ENCODE results near the gene ADGRV1. TPM values are rescaled to one million over a fixed set of nuclear protein-coding genes. Genes with fewer than 3 reads are reported as not detected.

Gene ADGRV1
- total and polyA plus RNA-seq, 9 of the 15 experiments (the other 6 are each of a cell fraction or from before 2014, with no cell fraction given) = 21.7 to 156 (median 58.2) TPM

DNA sequence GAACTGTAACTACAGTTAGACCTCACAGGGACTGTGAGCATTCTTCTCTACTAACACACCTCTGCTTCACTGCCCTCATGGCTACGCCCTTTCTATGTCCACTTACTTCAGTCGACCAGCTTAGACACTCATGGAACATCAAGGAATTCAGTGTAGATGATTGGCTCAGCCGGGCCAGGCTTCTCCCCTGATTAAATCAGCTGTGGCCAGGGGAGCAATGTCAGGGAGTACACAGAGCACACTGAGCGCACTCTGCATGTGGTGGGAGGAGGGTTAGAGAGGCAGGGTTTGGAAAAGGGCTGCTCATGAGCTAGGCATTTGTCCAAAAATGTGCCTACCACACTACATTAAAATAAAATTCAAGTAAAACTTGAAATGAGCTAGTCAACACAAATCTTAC is 424.0 kb downstream of the ADGRV1 start (continued):
- TF ChIP-seq, protein P1, sequence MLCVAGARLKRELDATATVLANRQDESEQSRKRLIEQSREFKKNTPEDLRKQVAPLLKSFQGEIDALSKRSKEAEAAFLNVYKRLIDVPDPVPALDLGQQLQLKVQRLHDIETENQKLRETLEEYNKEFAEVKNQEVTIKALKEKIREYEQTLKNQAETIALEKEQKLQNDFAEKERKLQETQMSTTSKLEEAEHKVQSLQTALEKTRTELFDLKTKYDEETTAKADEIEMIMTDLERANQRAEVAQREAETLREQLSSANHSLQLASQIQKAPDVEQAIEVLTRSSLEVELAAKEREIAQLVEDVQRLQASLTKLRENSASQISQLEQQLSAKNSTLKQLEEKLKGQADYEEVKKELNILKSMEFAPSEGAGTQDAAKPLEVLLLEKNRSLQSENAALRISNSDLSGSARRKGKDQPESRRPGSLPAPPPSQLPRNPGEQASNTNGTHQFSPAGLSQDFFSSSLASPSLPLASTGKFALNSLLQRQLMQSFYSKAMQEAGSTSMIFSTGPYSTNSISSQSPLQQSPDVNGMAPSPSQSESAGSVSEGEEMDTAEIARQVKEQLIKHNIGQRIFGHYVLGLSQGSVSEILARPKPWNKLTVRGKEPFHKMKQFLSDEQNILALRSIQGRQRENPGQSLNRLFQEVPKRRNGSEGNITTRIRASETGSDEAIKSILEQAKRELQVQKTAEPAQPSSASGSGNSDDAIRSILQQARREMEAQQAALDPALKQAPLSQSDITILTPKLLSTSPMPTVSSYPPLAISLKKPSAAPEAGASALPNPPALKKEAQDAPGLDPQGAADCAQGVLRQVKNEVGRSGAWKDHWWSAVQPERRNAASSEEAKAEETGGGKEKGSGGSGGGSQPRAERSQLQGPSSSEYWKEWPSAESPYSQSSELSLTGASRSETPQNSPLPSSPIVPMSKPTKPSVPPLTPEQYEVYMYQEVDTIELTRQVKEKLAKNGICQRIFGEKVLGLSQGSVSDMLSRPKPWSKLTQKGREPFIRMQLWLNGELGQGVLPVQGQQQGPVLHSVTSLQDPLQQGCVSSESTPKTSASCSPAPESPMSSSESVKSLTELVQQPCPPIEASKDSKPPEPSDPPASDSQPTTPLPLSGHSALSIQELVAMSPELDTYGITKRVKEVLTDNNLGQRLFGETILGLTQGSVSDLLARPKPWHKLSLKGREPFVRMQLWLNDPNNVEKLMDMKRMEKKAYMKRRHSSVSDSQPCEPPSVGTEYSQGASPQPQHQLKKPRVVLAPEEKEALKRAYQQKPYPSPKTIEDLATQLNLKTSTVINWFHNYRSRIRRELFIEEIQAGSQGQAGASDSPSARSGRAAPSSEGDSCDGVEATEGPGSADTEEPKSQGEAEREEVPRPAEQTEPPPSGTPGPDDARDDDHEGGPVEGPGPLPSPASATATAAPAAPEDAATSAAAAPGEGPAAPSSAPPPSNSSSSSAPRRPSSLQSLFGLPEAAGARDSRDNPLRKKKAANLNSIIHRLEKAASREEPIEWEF (CRISPR knock-in tag; IDR thresholded peaks at IDR 0.05) = no peak
- TF ChIP-seq NCOA4 (IDR thresholded peaks at IDR 0.05; ENCODE audit: partially characterized antibody) (no peak), PHF8 (IDR thresholded peaks at IDR 0.05; ENCODE audit: borderline replicate concordance, low read length) (no peak), ARNT (IDR thresholded peaks at IDR 0.05) (no peak), GTF2E2 (tag; IDR thresholded peaks at IDR 0.05) (peak; percentile 57), SMAD3 (CRISPR knock-in tag; conservative IDR thresholded peaks at IDR 0.05) (no peak), JUN (IDR thresholded peaks at IDR 0.05; ENCODE audit: borderline replicate concordance, low read depth, low read length) (no peak), JUN (CRISPR knock-in tag; IDR thresholded peaks at IDR 0.05; ENCODE audit: borderline replicate concordance) (no peak), ZNF311 (CRISPR knock-in tag; IDR thresholded peaks at IDR 0.05) (no peak), HLTF (IDR thresholded peaks at IDR 0.05) (no peak), ZNF263 (CRISPR knock-in tag; IDR thresholded peaks at IDR 0.05; ENCODE audit: borderline replicate concordance) (peak; percentile 75; the same call in 1 of the 2 replicates), TCF7L2 (IDR thresholded peaks at IDR 0.05; ENCODE audit: low read depth, low read length) (no peak), ZZZ3 (IDR thresholded peaks at IDR 0.05) (no peak)
- TF ChIP-seq, protein P2, sequence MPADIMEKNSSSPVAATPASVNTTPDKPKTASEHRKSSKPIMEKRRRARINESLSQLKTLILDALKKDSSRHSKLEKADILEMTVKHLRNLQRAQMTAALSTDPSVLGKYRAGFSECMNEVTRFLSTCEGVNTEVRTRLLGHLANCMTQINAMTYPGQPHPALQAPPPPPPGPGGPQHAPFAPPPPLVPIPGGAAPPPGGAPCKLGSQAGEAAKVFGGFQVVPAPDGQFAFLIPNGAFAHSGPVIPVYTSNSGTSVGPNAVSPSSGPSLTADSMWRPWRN (IDR thresholded peaks at IDR 0.05; ENCODE audit: low read depth) = peak; percentile 10; the same call in 1 of the 2 replicates

Measured in K562 (cell line).